OCI-M1 (cell line): Measurements from ENCODE around the gene MTHFD1L.
"Not testable (repeated sequence)": the region's sequence is repeated elsewhere in the genome, so short reads cannot be mapped to it uniquely, and the experiment has no call there.

Experiments
- DNase-seq: peaks from one replicate; lab custom pipeline; 2025; lab: John Stamatoyannopoulos, UW

The MTHFD1L gene

GRCh38 chr6:151123641-151124040, 258.1 kb downstream of the MTHFD1L start:
- not testable (repeated sequence) for DNase-seq

DNA sequence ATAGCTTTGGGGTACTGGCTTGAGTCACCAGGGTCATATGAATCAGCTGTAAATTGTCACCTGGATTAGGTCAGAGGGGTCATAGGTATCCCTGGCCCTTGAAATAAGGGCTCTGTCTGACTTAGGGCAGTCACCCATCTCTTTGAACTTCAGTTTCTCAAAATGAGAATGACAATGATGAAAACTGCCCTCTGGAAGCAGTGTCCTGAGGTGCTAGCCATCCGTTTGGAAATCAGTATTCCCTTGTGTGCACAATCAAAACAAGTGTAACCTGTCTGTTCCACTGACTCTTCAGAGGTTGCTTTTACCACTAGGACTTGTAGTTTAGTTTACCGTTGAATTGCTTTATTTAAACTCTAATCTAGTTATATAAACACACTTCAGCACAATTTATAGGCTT, 259.7 kb downstream of the MTHFD1L start:
- DNase-seq = not testable (repeated sequence)

GRCh38 chr6:151125651-151126416, 260.3 kb downstream of the MTHFD1L start:
- not testable (repeated sequence) for DNase-seq

DNA sequence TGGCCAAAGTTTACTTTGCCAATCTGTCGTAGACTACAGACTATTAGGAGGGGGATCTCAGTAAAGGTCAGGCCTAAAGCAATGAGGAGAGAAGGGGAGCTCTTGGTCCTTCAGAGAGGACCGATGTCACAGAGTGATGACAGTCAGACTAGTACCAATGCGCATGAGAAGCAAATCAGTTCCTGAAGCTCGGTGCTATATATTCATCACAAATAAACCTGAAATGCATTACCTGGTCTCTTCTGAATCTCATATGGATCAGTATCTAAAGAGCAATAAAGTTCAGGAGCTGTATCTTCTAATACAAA, 260.9 kb downstream of the MTHFD1L start:
- DNase-seq = not testable (repeated sequence)

DNA sequence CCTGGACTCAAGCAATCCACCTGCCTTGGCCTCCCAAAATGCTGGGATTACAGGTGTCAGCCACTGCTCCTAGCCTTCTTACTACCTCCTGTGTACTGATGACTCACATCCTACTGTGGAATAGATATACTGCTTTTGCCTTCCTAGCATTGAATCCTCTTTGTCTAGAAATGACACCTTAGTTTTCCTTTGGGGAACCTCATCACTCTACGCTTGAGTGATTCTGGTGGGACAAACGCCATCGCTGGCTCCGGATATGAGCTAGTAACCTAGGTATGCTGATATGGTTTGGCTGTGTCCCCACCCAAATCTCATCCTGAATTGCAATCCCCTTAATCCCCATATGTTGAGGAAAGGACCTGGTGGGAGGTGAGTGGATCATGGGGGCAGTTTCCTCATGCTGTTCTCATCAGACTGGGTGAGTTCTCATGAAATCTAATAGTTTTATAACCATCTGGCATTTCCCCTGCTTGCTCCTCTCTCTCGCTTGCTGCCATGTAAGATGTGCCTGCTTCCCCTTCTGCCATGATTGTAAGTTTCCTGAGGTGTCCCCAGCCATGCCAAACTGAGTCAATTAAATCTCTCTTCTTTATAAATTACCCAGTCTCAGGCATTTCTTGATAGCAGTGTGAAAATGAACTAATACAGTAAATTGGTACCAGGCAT, 261.8 kb downstream of the MTHFD1L start:
- not testable (repeated sequence) for DNase-seq

GRCh38 chr6:151128763-151129370, 263.4 kb downstream of the MTHFD1L start:
- DNase-seq = no peak

DNA sequence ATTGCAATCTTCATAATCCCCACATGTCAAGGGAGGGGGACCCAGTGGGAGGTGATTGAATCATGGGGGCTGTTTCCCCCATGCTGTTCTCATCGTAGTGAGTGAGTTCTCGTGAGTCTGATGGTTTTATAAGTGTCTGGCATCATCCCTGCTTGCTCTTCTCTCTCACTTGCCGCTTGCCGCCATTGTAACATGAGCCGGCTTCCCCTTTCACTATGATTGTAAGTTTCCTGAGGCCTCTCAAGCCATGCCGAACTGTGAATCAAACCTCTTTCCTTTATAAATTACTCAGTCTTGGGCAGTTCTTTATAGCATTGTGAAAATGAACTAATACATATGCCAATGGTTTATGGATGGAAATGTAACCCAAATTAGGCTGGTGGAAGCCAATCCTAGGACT, 264.8 kb downstream of the MTHFD1L start:
- no peak for DNase-seq

- no peak for DNase-seq
Measured at GRCh38 chr6:151131324-151132007, 266.0 kb downstream of the MTHFD1L start.

GRCh38 chr6:151136141-151136755, 270.7 kb downstream of the MTHFD1L start:
- no peak for DNase-seq

DNA sequence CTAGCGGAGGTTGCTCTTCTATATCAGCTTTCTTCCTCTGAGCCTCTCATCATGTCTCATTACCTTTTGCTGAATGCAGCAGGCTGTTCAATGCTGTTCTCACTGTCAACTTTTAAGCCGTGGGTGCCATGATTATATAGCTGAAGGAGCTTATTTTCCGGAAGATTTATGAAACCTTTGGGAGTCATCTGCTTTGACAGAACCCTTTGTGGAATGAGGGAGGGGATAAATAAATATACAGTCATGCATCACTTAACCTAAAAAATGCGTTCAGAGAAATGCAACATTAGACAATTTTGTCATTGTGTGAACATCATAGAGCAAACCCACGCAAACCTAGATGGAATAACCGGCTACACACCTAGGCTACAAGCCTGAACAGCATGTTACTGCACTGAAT, 272.0 kb downstream of the MTHFD1L start:
- DNase-seq = no peak

DNA sequence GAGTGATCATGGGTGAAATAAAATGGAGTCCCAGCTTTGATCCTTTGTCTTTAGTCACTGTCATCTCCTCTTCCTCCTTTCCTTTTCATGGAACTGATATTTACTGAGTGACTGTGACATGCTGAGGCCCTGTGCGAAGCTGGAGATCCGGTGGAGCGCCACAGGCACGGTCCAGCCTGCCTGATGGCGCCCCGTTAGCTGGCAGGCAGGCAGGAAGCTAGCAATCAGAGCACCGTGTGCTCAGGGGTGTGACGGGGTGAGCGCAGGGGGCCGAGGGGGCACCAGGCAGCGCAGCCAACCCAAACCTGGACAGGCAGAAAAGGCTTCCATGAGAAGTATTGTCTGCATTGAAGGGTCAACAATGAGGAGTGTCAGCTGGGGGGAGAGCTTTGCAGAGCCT, 274.0 kb downstream of the MTHFD1L start:
- no peak for DNase-seq

GRCh38 chr6:151140767-151141166, 275.3 kb downstream of the MTHFD1L start:
- no peak for DNase-seq

- no peak for DNase-seq
Measured at GRCh38 chr6:151141685-151142084, 276.2 kb downstream of the MTHFD1L start.

DNA sequence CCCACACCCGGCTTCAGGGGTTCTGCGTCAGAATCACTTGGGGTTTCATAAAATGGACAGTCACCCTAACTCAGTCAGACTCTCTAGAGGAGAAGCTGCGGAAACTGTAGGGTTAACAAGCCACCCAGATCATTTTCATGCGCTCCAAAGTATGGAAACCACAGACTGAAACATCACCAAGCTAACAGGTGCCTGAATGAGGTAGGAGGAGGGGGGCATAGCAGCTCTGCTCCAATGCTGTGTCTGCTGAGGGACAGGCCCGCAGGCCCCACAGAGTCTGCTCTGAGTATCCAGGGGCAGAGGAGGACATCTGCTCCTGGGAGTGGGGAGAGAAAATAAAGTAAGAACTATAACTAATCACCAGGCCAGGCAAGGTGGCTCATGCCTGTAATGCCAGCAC, 277.2 kb downstream of the MTHFD1L start:
- no peak for DNase-seq

- DNase-seq = no peak
Measured at GRCh38 chr6:151143337-151143736, 277.8 kb downstream of the MTHFD1L start.

- DNase-seq = no peak
Measured at GRCh38 chr6:151143806-151144205, 278.3 kb downstream of the MTHFD1L start.

DNA sequence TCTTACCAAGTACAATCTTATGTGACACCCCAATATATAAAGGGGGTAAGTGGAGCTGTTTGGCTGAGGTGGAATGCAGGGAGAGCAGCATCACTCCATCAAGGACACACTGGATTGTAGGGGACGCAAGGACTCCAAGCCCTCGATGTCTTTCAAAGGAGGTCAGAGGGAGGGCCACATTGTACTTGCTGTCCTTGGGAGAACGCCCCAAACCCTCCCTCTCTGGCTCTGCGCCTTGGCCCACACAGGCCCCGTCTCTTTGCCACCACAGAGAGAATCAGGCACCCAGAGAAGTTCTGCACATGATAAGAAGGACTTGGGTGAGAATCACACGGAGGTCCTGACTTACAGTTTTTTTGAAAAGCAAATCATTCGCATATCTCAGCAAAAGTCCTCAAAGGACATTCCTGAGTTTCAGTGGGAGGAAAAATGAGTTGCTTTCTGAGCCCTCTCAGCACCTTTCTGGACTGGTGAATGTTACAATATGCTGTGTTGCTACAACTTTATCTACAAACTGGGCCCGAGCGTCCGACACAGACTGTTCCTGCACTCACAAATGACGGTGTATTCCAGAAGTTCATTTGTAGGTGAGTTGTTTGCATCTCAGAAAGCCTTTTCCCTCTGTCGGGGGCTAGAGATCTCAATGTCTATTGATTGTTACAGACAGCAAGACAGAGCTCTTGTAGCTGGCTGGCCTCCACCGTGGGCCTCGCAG, 281.8 kb downstream of the MTHFD1L start:
- DNase-seq = no peak

DNA sequence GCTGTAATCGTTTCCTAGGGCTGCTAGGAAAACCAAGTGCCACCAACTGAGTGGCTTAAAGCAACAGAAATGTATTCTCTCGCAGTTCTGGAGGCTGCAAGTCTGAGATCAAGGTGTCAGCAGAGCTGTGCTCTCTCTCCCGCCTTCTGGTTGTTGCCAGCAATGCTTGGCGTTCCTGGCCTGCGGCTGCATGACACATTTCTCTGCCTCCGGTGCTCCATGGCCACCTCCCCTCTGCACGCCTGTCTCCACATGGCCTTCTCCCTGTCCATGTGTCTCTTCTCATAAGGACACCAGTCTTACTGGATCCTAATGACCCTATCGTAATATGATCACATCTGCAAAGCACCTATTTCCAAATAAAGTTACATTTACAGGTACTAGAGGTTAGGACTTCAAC, 282.6 kb downstream of the MTHFD1L start:
- no peak for DNase-seq

- DNase-seq = no peak
Measured at GRCh38 chr6:151149793-151150192, 284.3 kb downstream of the MTHFD1L start.
